ENCODE measurements around the gene NPIPB9. TPM values are rescaled to one million over a fixed set of nuclear protein-coding genes. Genes with fewer than 3 reads are reported as not detected.

Gene NPIPB9
- total and polyA plus RNA-seq, 2 of the 8 experiments (the other 6 are each of a cell fraction or from before 2014, with no cell fraction given): 0.41 to 2.4 TPM

DNA sequence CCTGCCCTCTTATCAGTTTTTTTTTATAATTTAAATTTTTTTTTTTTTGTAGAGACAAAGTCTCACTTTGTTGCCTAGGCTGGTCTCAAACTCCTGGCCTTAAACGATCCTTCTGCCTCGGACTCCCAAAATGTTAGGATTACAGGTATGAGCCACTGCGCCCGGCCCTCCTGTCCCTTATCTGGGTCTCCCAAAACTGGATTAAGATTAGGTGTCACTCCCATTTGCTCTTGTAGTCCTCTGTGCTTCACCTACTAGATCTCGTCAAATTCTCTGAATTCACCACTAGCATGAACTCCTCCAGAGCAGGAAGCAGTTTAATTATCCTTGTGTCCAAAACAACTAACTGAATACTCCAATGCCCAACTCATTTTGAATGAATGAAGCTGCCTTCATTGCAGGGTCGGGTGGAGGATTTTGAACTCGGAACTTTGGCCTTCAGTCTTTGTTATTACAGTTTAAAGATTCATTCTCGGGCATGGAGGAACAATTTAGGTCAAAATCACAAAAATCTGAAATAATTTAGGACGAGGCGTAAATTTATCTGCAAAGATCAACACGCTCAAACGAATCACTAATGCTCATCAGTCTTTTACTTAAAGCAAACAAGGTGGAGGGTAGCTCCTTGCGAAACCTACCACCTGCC, 70.4 kb downstream of the NPIPB9 start (continued):
- TF ChIP-seq, protein P1, sequence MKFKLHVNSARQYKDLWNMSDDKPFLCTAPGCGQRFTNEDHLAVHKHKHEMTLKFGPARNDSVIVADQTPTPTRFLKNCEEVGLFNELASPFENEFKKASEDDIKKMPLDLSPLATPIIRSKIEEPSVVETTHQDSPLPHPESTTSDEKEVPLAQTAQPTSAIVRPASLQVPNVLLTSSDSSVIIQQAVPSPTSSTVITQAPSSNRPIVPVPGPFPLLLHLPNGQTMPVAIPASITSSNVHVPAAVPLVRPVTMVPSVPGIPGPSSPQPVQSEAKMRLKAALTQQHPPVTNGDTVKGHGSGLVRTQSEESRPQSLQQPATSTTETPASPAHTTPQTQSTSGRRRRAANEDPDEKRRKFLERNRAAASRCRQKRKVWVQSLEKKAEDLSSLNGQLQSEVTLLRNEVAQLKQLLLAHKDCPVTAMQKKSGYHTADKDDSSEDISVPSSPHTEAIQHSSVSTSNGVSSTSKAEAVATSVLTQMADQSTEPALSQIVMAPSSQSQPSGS (IDR thresholded peaks at IDR 0.05; ENCODE audit: low read length): 0 out of 2 replicates have a peak, but pooled peaks have one; percentile 44
- TF ChIP-seq GABPA (IDR thresholded peaks at IDR 0.05; ENCODE audit: borderline replicate concordance, insufficient read depth, low read length) (no peak), HDAC6 (IDR thresholded peaks at IDR 0.05; ENCODE audit: low read depth, low read length) (no peak)

Small RNA genes within 50 kb of the gene (microRNA-seq; reads per million reads assigned to microRNA genes)
- 0 reads per million in 2 experiments for gene MIR6862-2 (ENCODE audit: borderline microRNAs expressed in 2 of 2, borderline number of aligned reads in 2 of 2, borderline replicate concordance in 1 of 2)

Small RNA genes within 50 kb of the gene (small RNA-seq; reads per million reads assigned to genes)
- not detected for gene MIR6862-2 (ENCODE audit: insufficient read depth)

Other genes starting within 250 kb of the NPIPB9 start
- not detected in 2 replicates for gene IL27, start 245.0 kb upstream of the NPIPB9 start, total RNA-seq (2021; fragmentation: NEBNext Ultra II Directional; extraction: Animal tissue kit (Norgen Biotek cat#: 25700))
- not detected in 2 replicates for gene IL27, start 245.0 kb upstream of the NPIPB9 start, polyA plus RNA-seq (2011; rRNA removed)
- gene NUPR1, start 212.8 kb upstream of the NPIPB9 start, total RNA-seq (2021; fragmentation: NEBNext Ultra II Directional; extraction: Animal tissue kit (Norgen Biotek cat#: 25700)): 0.20 TPM in 1 of 2 replicates, not detected in the other
- 0.09 and 0.17 TPM in 2 replicates for gene NUPR1, start 212.8 kb upstream of the NPIPB9 start, polyA plus RNA-seq (2011; rRNA removed)
- 22.7 and 23.2 TPM in 2 replicates for gene SGF29, start 197.9 kb upstream of the NPIPB9 start, total RNA-seq (2021; fragmentation: NEBNext Ultra II Directional; extraction: Animal tissue kit (Norgen Biotek cat#: 25700))
- gene SGF29, start 197.9 kb upstream of the NPIPB9 start, polyA plus RNA-seq (2011; rRNA removed): 3.1 and 5.8 TPM in 2 replicates
- 0.23 and 0.35 TPM in 2 replicates for gene SULT1A2, start 154.7 kb upstream of the NPIPB9 start, total RNA-seq (2021; fragmentation: NEBNext Ultra II Directional; extraction: Animal tissue kit (Norgen Biotek cat#: 25700))
- 0.29 and 0.44 TPM in 2 replicates for gene SULT1A2, start 154.7 kb upstream of the NPIPB9 start, polyA plus RNA-seq (2011; rRNA removed)
- 3.4 and 4.0 TPM in 2 replicates for gene SULT1A1, start 141.7 kb upstream of the NPIPB9 start, total RNA-seq (2021; fragmentation: NEBNext Ultra II Directional; extraction: Animal tissue kit (Norgen Biotek cat#: 25700))
- 2.0 and 2.1 TPM in 2 replicates for gene SULT1A1, start 141.7 kb upstream of the NPIPB9 start, polyA plus RNA-seq (2011; rRNA removed)
- not detected in 2 replicates for gene NPIPB8, start 113.7 kb upstream of the NPIPB9 start, total RNA-seq (2021; fragmentation: NEBNext Ultra II Directional; extraction: Animal tissue kit (Norgen Biotek cat#: 25700))
- 0.05 and 0.09 TPM in 2 replicates for gene NPIPB8, start 113.7 kb upstream of the NPIPB9 start, polyA plus RNA-seq (2011; rRNA removed)
- gene EIF3C, start 40.3 kb upstream of the NPIPB9 start, total RNA-seq (2021; fragmentation: NEBNext Ultra II Directional; extraction: Animal tissue kit (Norgen Biotek cat#: 25700)): 1,250 and 1,276 TPM in 2 replicates
- gene EIF3C, start 40.3 kb upstream of the NPIPB9 start, polyA plus RNA-seq (2011; rRNA removed): 672 and 1,053 TPM in 2 replicates
- gene ATXN2L, start 71.2 kb downstream of the NPIPB9 start, total RNA-seq (2021; fragmentation: NEBNext Ultra II Directional; extraction: Animal tissue kit (Norgen Biotek cat#: 25700)): 218 and 227 TPM in 2 replicates
- gene ATXN2L, start 71.2 kb downstream of the NPIPB9 start, polyA plus RNA-seq (2011; rRNA removed): 79.1 and 131 TPM in 2 replicates
- 243 and 249 TPM in 2 replicates for gene TUFM, start 94.6 kb downstream of the NPIPB9 start, total RNA-seq (2021; fragmentation: NEBNext Ultra II Directional; extraction: Animal tissue kit (Norgen Biotek cat#: 25700))
- gene TUFM, start 94.6 kb downstream of the NPIPB9 start, polyA plus RNA-seq (2011; rRNA removed): 216 and 283 TPM in 2 replicates
- gene SH2B1, start 112.1 kb downstream of the NPIPB9 start, total RNA-seq (2021; fragmentation: NEBNext Ultra II Directional; extraction: Animal tissue kit (Norgen Biotek cat#: 25700)): 38.5 and 39.7 TPM in 2 replicates
- gene SH2B1, start 112.1 kb downstream of the NPIPB9 start, polyA plus RNA-seq (2011; rRNA removed): 32.0 and 57.5 TPM in 2 replicates
- gene ATP2A1, start 126.7 kb downstream of the NPIPB9 start, total RNA-seq (2021; fragmentation: NEBNext Ultra II Directional; extraction: Animal tissue kit (Norgen Biotek cat#: 25700)): 2.4 and 3.0 TPM in 2 replicates
- 1.7 and 3.1 TPM in 2 replicates for gene ATP2A1, start 126.7 kb downstream of the NPIPB9 start, polyA plus RNA-seq (2011; rRNA removed)
- 13.3 and 14.9 TPM in 2 replicates for gene RABEP2, start 173.5 kb downstream of the NPIPB9 start, total RNA-seq (2021; fragmentation: NEBNext Ultra II Directional; extraction: Animal tissue kit (Norgen Biotek cat#: 25700))
- 10.4 and 13.2 TPM in 2 replicates for gene RABEP2, start 173.5 kb downstream of the NPIPB9 start, polyA plus RNA-seq (2011; rRNA removed)
- 0.21 and 0.65 TPM in 2 replicates for gene CD19, start 180.2 kb downstream of the NPIPB9 start, total RNA-seq (2021; fragmentation: NEBNext Ultra II Directional; extraction: Animal tissue kit (Norgen Biotek cat#: 25700))
- 0.57 and 2.3 TPM in 2 replicates for gene CD19, start 180.2 kb downstream of the NPIPB9 start, polyA plus RNA-seq (2011; rRNA removed)
- 54.4 and 56.0 TPM in 2 replicates for gene NFATC2IP, start 199.2 kb downstream of the NPIPB9 start, total RNA-seq (2021; fragmentation: NEBNext Ultra II Directional; extraction: Animal tissue kit (Norgen Biotek cat#: 25700))
- gene NFATC2IP, start 199.2 kb downstream of the NPIPB9 start, polyA plus RNA-seq (2011; rRNA removed): 71.5 and 73.3 TPM in 2 replicates
- 48.8 and 49.7 TPM in 2 replicates for gene SPNS1, start 223.0 kb downstream of the NPIPB9 start, total RNA-seq (2021; fragmentation: NEBNext Ultra II Directional; extraction: Animal tissue kit (Norgen Biotek cat#: 25700))
- 66.9 and 124 TPM in 2 replicates for gene SPNS1, start 223.0 kb downstream of the NPIPB9 start, polyA plus RNA-seq (2011; rRNA removed)
- gene LAT, start 233.3 kb downstream of the NPIPB9 start, total RNA-seq (2021; fragmentation: NEBNext Ultra II Directional; extraction: Animal tissue kit (Norgen Biotek cat#: 25700)): 2.7 and 3.0 TPM in 2 replicates
- gene LAT, start 233.3 kb downstream of the NPIPB9 start, polyA plus RNA-seq (2011; rRNA removed): 3.4 and 6.9 TPM in 2 replicates